Esophagus mucosa (tissue), 1 donor: ENCODE results near the gene GFI1B. TPM values are rescaled to one million over a fixed set of nuclear protein-coding genes. Genes with fewer than 3 reads are reported as not detected.
"Not testable (repeated sequence)": the region's sequence is repeated elsewhere in the genome, so short reads cannot be mapped to it uniquely, and the experiment has no call there.

ENCODE experiments used
- ATAC-seq: fragments of 200-7000 bp; cut with Tn5 transposase; one replicate; pipeline ENCODE4 v1.9.1; 2020
- total RNA-seq: library from RNA; stranded (reverse); gene quantifications from one replicate; pipeline ENCODE4 v1.2.4, GENCODE V29; 2023
- donor health status: DM: yes; HTN: yes; CAD: no.

GFI1B gene
- total RNA-seq, 1 donor from 2014 or later = not detected

GRCh38 chr9:132969783-132970182 is 8.7 kb upstream of the GFI1B start:
- no peak for ATAC-seq

GRCh38 chr9:132970324-132971062 is 8.0 kb upstream of the GFI1B start:
- no peak for ATAC-seq

- ATAC-seq = peak; percentile 22
Observed at GRCh38 chr9:132973166-132973565, 5.3 kb upstream of the GFI1B start.

GRCh38 chr9:132973713-132974112 is 4.8 kb upstream of the GFI1B start:
- ATAC-seq = no peak

- no peak for ATAC-seq
Observed at GRCh38 chr9:132975961-132976360, 2.5 kb upstream of the GFI1B start.

GRCh38 chr9:132976571-132976970 is 1.9 kb upstream of the GFI1B start:
- no peak for ATAC-seq

- no peak for ATAC-seq
Observed at GRCh38 chr9:132978112-132978450, 413 bp upstream of the GFI1B start.

GRCh38 chr9:132980157-132980556 is 1.7 kb downstream of the GFI1B start:
- no peak for ATAC-seq

GRCh38 chr9:132982458-132982857 is 4.0 kb downstream of the GFI1B start:
- no peak for ATAC-seq

- ATAC-seq = no peak
Observed at GRCh38 chr9:132983491-132984201, 5.2 kb downstream of the GFI1B start.

- no peak for ATAC-seq
Observed at GRCh38 chr9:132984202-132985070, 5.9 kb downstream of the GFI1B start.

GRCh38 chr9:132985071-132985350 is 6.5 kb downstream of the GFI1B start:
- no peak for ATAC-seq

- ATAC-seq = no peak
Observed at GRCh38 chr9:132985489-132985888, 7.0 kb downstream of the GFI1B start.

- no peak for ATAC-seq
Observed at GRCh38 chr9:132986114-132986513, 7.6 kb downstream of the GFI1B start.

GRCh38 chr9:132986640-132987620 is 8.4 kb downstream of the GFI1B start:
- ATAC-seq = peak; percentile 39

- ATAC-seq = no peak
Observed at GRCh38 chr9:132988244-132989013, 9.9 kb downstream of the GFI1B start.

- no peak for ATAC-seq
Observed at GRCh38 chr9:132989014-132989310, 10.5 kb downstream of the GFI1B start.

- no peak for ATAC-seq
Observed at GRCh38 chr9:132989414-132989996, 11.0 kb downstream of the GFI1B start.

- not testable (repeated sequence) for ATAC-seq
Observed at GRCh38 chr9:132989998-132990557, 11.6 kb downstream of the GFI1B start.

- no peak for ATAC-seq
Observed at GRCh38 chr9:132990781-132991180, 12.3 kb downstream of the GFI1B start.
